Breast epithelium (tissue), 4 donors: ENCODE measurements around the gene KMT2D. TPM values are rescaled to one million over a fixed set of nuclear protein-coding genes. Genes with fewer than 3 reads are reported as not detected.

Source experiments
- DNase-seq, 2 donors: peaks; one replicate each; pipeline ENCODE4 v3.0.0-alpha.2; 2019; ENCODE audit warnings: low spot score in 2 of 2
- H3K27ac ChIP-seq, 2 donors: fragments of 200-600 bp; sonication (generic) in 1 of 2; one replicate each; pipeline ENCODE4 v1.5.1; 2016 to 2019; ENCODE audit warnings: mild to moderate bottlenecking in 1 of 2
- H3K27me3 ChIP-seq, 2 donors: fragments of 200-600 bp; sonication (generic) in 1 of 2; one replicate each; pipeline versions ENCODE4 v1.5.1 to v1.6.0; 2017 to 2019; ENCODE audit warnings: control low read depth in 1 of 2, mild to moderate bottlenecking in 1 of 2
- H3K36me3 ChIP-seq: fragments of 200-600 bp; one replicate; pipeline ENCODE4 v1.5.1; 2019
- H3K4me1 ChIP-seq, 2 donors: fragments of 200-600 bp; sonication (generic); one replicate each; pipeline ENCODE4 v1.5.1; 2016 to 2019; ENCODE audit warnings: control low read depth in 1 of 2
- H3K4me3 ChIP-seq, 3 donors: fragments of 200-600 bp; sonication (generic); 1 replicate in 2 of 3; 2 replicates in 1 of 3; pipeline ENCODE4 v1.5.1; 2016 to 2019; ENCODE audit warnings: mild to moderate bottlenecking in 3 of 3, moderate library complexity in 2 of 3
- H3K9me3 ChIP-seq, 2 donors: fragments of 200-600 bp; sonication (generic) in 1 of 2; one replicate each; pipeline ENCODE4 v1.5.1; 2016 to 2019; ENCODE audit warnings: control low read depth in 1 of 2
- CTCF ChIP-seq, 3 donors: fragments of 450-650 bp; IDR thresholded peaks; one replicate each; pipeline ENCODE4 v1.5.1; 2016 to 2017; ENCODE audit warnings: antibody characterized with exemption in 3 of 3, mild to moderate bottlenecking in 3 of 3, moderate library complexity in 3 of 3
- POLR2A ChIP-seq: fragments of 450-650 bp; IDR thresholded peaks from one replicate; pipeline ENCODE4 v1.6.1; 2016; ENCODE audit warnings: antibody characterized with exemption, mild to moderate bottlenecking, moderate library complexity
- POLR2AphosphoS5 ChIP-seq, 3 donors: sonication (generic); formaldehyde crosslinking; IDR thresholded peaks; one replicate each; pipeline ENCODE4 v1.6.1; 2017; ENCODE audit warnings: antibody characterized with exemption in 3 of 3
- intact Hi-C: fragments of 100-400 bp; cut with DNase I; formaldehyde crosslinking; loops from one replicate; pipeline ENCODE4 v1.15.1; 2023; ENCODE audit warnings: low total_unique reads
- total RNA-seq, 3 donors: library from RNA; depleted of rRNA; stranded (reverse); fragments of >200 nt; gene quantifications; one replicate each; pipeline ENCODE4 v1.1.0, GENCODE V29; 2016

The KMT2D gene
- total RNA-seq, 3 donors from 2014 or later = 35.4 to 51.4 (median 45.9) TPM

GRCh38 chr12:49037111-49037946 lies 23.3 kb downstream of the KMT2D start:
- no peak overlapping the region for H3K27ac ChIP-seq
- no peaks in the 10 kb centered on the region for H3K9me3 ChIP-seq
- H3K36me3 ChIP-seq = peaks cover 14% of the 10 kb centered on the region
- no peak overlapping the region for H3K4me3 ChIP-seq
- intact Hi-C loops = no loop called here
- DNase-seq = no peak
- no peaks in the 10 kb centered on the region for H3K4me1 ChIP-seq
- H3K27me3 ChIP-seq = no peaks in the 10 kb centered on the region
- no peak for TF ChIP-seq CTCF (IDR thresholded peaks at IDR 0.05)
- no peak for TF ChIP-seq POLR2A
- TF ChIP-seq POLR2AphosphoS5 (IDR thresholded peaks at IDR 0.05) = no peak

- no peak for DNase-seq
- Histone ChIP-seq H3K9me3 (no peaks in the 10 kb centered on the region), H3K4me3 (no peak overlapping the region), H3K27ac (no peak overlapping the region), H3K36me3 (peaks cover 9% of the 10 kb centered on the region), H3K4me1 (no peaks in the 10 kb centered on the region), H3K27me3 (no peaks in the 10 kb centered on the region)
- intact Hi-C loops = no loop called here
- TF ChIP-seq CTCF (IDR thresholded peaks at IDR 0.05) = no peak
- no peak for TF ChIP-seq POLR2AphosphoS5 (IDR thresholded peaks at IDR 0.05)
- no peak for TF ChIP-seq POLR2A
Observed at GRCh38 chr12:49036029-49036428, 24.6 kb downstream of the KMT2D start.

GRCh38 chr12:49034286-49034622 lies 26.3 kb downstream of the KMT2D start:
- no peaks in the 10 kb centered on the region for H3K9me3 ChIP-seq
- no peak for TF ChIP-seq CTCF (IDR thresholded peaks at IDR 0.05)
- no peak for TF ChIP-seq POLR2A
- no peak for TF ChIP-seq POLR2AphosphoS5 (IDR thresholded peaks at IDR 0.05)
- H3K27me3 ChIP-seq = no peaks in the 10 kb centered on the region
- peaks cover 6% of the 10 kb centered on the region for H3K36me3 ChIP-seq
- DNase-seq = no peak
- H3K4me1 ChIP-seq = no peaks in the 10 kb centered on the region
- H3K4me3 ChIP-seq = no peak overlapping the region
- intact Hi-C loops = no loop called here
- H3K27ac ChIP-seq = no peak overlapping the region

GRCh38 chr12:49033611-49034285 lies 26.8 kb downstream of the KMT2D start:
- Histone ChIP-seq H3K36me3 (peaks cover 6% of the 10 kb centered on the region), H3K27ac (no peak overlapping the region), H3K4me1 (no peaks in the 10 kb centered on the region), H3K9me3 (no peaks in the 10 kb centered on the region), H3K27me3 (no peaks in the 10 kb centered on the region), H3K4me3 (no peak overlapping the region)
- no peak for TF ChIP-seq POLR2AphosphoS5 (IDR thresholded peaks at IDR 0.05)
- no peak for TF ChIP-seq CTCF (IDR thresholded peaks at IDR 0.05)
- no peak for TF ChIP-seq POLR2A
- DNase-seq = no peak
- intact Hi-C loops = no loop called here
